ENCODE results near the gene ZFHX3. TPM values are rescaled to one million over a fixed set of nuclear protein-coding genes. Genes with fewer than 3 reads are reported as not detected.

Gene ZFHX3
- total and polyA plus RNA-seq, 2 donors (not counting 3 experiments of a cell fraction or from before 2014, with no cell fraction given) = 3.7 to 18.8 TPM

DNA sequence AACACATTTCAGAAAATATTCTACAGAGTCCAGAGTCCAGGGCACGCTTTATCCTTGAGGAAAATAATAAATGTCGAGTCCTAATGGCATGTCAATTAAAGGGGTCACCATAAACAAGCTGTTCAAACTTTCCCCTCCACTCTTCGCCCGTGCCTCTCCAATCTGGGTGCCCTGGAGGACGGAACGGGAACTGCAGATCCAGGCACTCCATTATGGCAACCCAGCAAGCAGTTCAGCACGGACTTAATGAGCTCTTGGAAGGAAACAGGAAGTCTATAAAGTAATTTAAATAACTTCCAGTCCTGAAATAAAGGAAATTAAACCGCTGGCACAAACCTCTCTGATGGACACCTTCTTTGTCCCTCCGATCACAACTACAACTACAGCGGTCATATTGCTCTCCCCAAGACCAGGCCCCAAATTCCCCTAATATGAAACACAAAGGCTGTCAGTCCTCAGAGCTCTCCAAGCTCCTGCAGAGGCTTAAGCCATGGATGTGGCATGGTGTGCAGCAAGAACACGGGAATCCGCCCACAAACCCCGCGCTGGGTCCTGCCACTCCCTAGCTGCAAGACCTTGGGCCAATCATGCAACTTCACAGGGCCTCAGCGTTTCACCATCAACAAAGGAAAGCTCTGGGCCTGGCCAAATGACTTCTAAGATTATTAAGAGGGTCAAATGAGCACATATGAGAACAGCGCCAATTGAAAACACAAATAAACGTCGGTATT, 52.6 kb downstream of the ZFHX3 start:
- no peaks in the 10 kb centered on the region for H3K36me3 ChIP-seq (ENCODE audit: control insufficient read depth in 2 of 2, extremely low read depth in 1 of 2, insufficient read depth in 2 of 2, low read length in 2 of 2)
- H3K9me1 ChIP-seq (replicated peaks; ENCODE audit: control insufficient read depth, extremely low read depth, insufficient read depth, low read length) = no peaks in the 10 kb centered on the region
- H3K27me3 ChIP-seq (ENCODE audit: control insufficient read depth in 2 of 2, insufficient read depth in 2 of 2, low read length in 2 of 2) = no peaks in the 10 kb centered on the region
- intact Hi-C loops (cut with micrococcal nuclease) = no loop called here
- H3K9ac ChIP-seq (replicated peaks; ENCODE audit: extremely low read depth, insufficient read depth, low read length) = no peak overlapping the region
- no peaks in the 10 kb centered on the region for H3K9me3 ChIP-seq (replicated peaks; ENCODE audit: control insufficient read depth, insufficient read depth, low read length)
- dilution Hi-C loops (cut with MboI; ENCODE audit: extremely low pct_ligation_motif_present, low sequenced_read_pairs) = no loop called here
- no peak for TF ChIP-seq POLR2A (IDR thresholded peaks at IDR 0.05; ENCODE audit: low read depth, low read length)
- TF ChIP-seq, protein P1, sequence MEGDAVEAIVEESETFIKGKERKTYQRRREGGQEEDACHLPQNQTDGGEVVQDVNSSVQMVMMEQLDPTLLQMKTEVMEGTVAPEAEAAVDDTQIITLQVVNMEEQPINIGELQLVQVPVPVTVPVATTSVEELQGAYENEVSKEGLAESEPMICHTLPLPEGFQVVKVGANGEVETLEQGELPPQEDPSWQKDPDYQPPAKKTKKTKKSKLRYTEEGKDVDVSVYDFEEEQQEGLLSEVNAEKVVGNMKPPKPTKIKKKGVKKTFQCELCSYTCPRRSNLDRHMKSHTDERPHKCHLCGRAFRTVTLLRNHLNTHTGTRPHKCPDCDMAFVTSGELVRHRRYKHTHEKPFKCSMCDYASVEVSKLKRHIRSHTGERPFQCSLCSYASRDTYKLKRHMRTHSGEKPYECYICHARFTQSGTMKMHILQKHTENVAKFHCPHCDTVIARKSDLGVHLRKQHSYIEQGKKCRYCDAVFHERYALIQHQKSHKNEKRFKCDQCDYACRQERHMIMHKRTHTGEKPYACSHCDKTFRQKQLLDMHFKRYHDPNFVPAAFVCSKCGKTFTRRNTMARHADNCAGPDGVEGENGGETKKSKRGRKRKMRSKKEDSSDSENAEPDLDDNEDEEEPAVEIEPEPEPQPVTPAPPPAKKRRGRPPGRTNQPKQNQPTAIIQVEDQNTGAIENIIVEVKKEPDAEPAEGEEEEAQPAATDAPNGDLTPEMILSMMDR (IDR thresholded peaks at IDR 0.05; ENCODE audit: extremely low read depth in 1 of 2, insufficient read depth in 1 of 2, low read depth in 1 of 2, low read length in 2 of 2) = peak; percentile 56 to 63
- H4K20me1 ChIP-seq (replicated peaks; ENCODE audit: control insufficient read depth, extremely low read depth, insufficient read depth, low read length) = no peaks in the 10 kb centered on the region
- no TSS peak for BruUV-seq (replicated peaks)
- peaks cover 17% of the 10 kb centered on the region for H3K79me2 ChIP-seq (ENCODE audit: control insufficient read depth, insufficient read depth, low read length)
- no peak overlapping the region for H3K27ac ChIP-seq (ENCODE audit: insufficient read depth, low read depth, low read length)
- H3K4me2 ChIP-seq (ENCODE audit: insufficient read depth, low read length) = no peak overlapping the region
- no peak overlapping the region for H3K4me3 ChIP-seq (replicated peaks in 1 of 3; ENCODE audit: insufficient read depth in 1 of 3, low read depth in 1 of 3, low read length in 3 of 3)
- H2AFZ ChIP-seq (ENCODE audit: low read depth, low read length) = no peak overlapping the region
- POLR2A ChIA-PET = no interaction called here
- FAIRE-seq (peak; percentile 31), DNase-seq (ENCODE audit: low read depth, low spot score) (no peak)
- CTCF ChIA-PET = interaction anchor here (0.6 to 2.5 kb wide), 16 partner anchors 9 to 181 kb away, joined by 3 to 25 read pairs (median 4); no protein-coding TSS in a partner anchor
- peaks cover 3% of the 10 kb centered on the region for H3K4me1 ChIP-seq (ENCODE audit: control insufficient read depth, extremely low read depth, insufficient read depth, low read length)

DNA sequence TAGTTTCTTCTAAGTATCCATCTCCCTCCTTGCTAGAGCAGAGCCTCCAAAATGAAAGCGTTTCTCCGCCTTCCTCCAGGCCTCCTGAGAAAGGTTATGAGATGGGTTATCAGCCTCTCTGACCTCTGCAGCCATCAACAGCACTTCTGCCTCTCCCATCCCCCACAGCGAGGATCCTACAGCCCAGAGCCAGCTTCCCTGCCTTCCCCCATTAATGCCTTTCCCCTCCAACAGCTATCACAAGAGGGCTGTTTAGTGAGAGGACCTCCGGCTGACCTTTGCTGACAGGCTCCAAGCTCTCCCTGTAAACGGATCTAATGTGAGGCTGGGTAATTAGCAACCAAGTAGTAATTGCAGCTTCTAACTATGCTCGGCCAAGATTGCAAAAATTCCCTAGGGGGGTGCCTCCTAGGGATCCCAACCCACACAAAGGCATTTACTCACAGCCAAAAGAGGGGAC, 55.8 kb downstream of the ZFHX3 start:
- H3K27ac ChIP-seq (ENCODE audit: insufficient read depth, low read depth, low read length) = no peak overlapping the region
- dilution Hi-C loops (cut with MboI; ENCODE audit: extremely low pct_ligation_motif_present, low sequenced_read_pairs) (no loop called here), intact Hi-C loops (cut with micrococcal nuclease) (no loop called here)
- H3K9ac ChIP-seq (replicated peaks; ENCODE audit: extremely low read depth, insufficient read depth, low read length) = no peak overlapping the region
- CTCF ChIA-PET = no interaction called here
- no peaks in the 10 kb centered on the region for H4K20me1 ChIP-seq (replicated peaks; ENCODE audit: control insufficient read depth, extremely low read depth, insufficient read depth, low read length)
- no peaks in the 10 kb centered on the region for H3K36me3 ChIP-seq (ENCODE audit: control insufficient read depth in 2 of 2, extremely low read depth in 1 of 2, insufficient read depth in 2 of 2, low read length in 2 of 2)
- FAIRE-seq (no peak), DNase-seq (ENCODE audit: low read depth, low spot score) (no peak)
- no peaks in the 10 kb centered on the region for H3K9me1 ChIP-seq (replicated peaks; ENCODE audit: control insufficient read depth, extremely low read depth, insufficient read depth, low read length)
- peaks cover 32% of the 10 kb centered on the region for H3K79me2 ChIP-seq (ENCODE audit: control insufficient read depth, insufficient read depth, low read length)
- POLR2A ChIA-PET = no interaction called here
- TF ChIP-seq EZH2 (IDR thresholded peaks at IDR 0.05; ENCODE audit: borderline replicate concordance, low read depth, low read length, severe bottlenecking) = no peak
- BruUV-seq (replicated peaks) = no TSS peak
- H3K27me3 ChIP-seq (ENCODE audit: control insufficient read depth in 2 of 2, insufficient read depth in 2 of 2, low read length in 2 of 2) = no peaks in the 10 kb centered on the region
- H2AFZ ChIP-seq (ENCODE audit: low read depth, low read length) = no peak overlapping the region
- H3K4me3 ChIP-seq (replicated peaks in 1 of 3; ENCODE audit: insufficient read depth in 1 of 3, low read depth in 1 of 3, low read length in 3 of 3) = no peak overlapping the region
- H3K4me1 ChIP-seq (ENCODE audit: control insufficient read depth, extremely low read depth, insufficient read depth, low read length) = peaks cover 12% of the 10 kb centered on the region
- H3K4me2 ChIP-seq (ENCODE audit: insufficient read depth, low read length) = no peak overlapping the region
- H3K9me3 ChIP-seq (replicated peaks; ENCODE audit: control insufficient read depth, insufficient read depth, low read length) = no peaks in the 10 kb centered on the region

Measured in endothelial cell of umbilical vein (primary cell).